GM12878 (cell line): ENCODE measurements around the gene PHLDA2. TPM values are rescaled to one million over a fixed set of nuclear protein-coding genes. Genes with fewer than 3 reads are reported as not detected.
A peak's percentile ranks its signal among the peaks of the same experiment; 100 is the strongest.

Experiments used
- ATF2 ChIP-seq: IDR thresholded peaks from 2 replicates; pipeline ENCODE4 v1.6.1; 2012; ENCODE audit warnings: low read length, inconsistent platforms
- BMI1 ChIP-seq: fragments of 450-650 bp; IDR thresholded peaks from 2 replicates; pipeline ENCODE4 v1.6.1; 2016; ENCODE audit warnings: mild to moderate bottlenecking, moderate library complexity, borderline replicate concordance
- CEBPB ChIP-seq, 2 experiments: fragments of 150-350 bp in 1 of 2; IDR thresholded peaks; 2 replicates each; pipeline ENCODE4 v1.6.1; 2012 to 2014; ENCODE audit warnings: low read depth in 2 of 2, low read length in 2 of 2, borderline replicate concordance in 1 of 2, inconsistent platforms in 1 of 2
- CHD4 ChIP-seq: fragments of 200-600 bp; sonication (generic); IDR thresholded peaks from 2 replicates; pipeline ENCODE4 v1.6.1; 2016; ENCODE audit warnings: mild to moderate bottlenecking
- E4F1 ChIP-seq: fragments of 450-650 bp; IDR thresholded peaks from 2 replicates; pipeline ENCODE4 v1.6.1; 2018; ENCODE audit warnings: borderline replicate concordance, mild to moderate bottlenecking; ENCODE audit not compliant: partially characterized antibody
- HDAC2 ChIP-seq: fragments of 200-600 bp; sonication (generic); IDR thresholded peaks from 2 replicates; pipeline ENCODE4 v1.6.1; 2017
- HSF1 ChIP-seq: fragments of 150-350 bp; IDR thresholded peaks from 2 replicates; pipeline ENCODE4 v1.6.1; 2014; ENCODE audit warnings: mild to moderate bottlenecking, low read depth, low read length
- IRF4 ChIP-seq: IDR thresholded peaks from 2 replicates; pipeline ENCODE4 v1.6.1; 2011; ENCODE audit warnings: low read depth, low read length
- LARP7 ChIP-seq: fragments of 450-650 bp; IDR thresholded peaks from 2 replicates; pipeline ENCODE4 v1.6.1; 2017; ENCODE audit warnings: mild to moderate bottlenecking
- MLLT1 ChIP-seq: fragments of 450-650 bp; IDR thresholded peaks from 2 replicates; pipeline ENCODE4 v1.6.1; 2016; ENCODE audit warnings: mild to moderate bottlenecking
- MTA2 ChIP-seq: fragments of 450-650 bp; IDR thresholded peaks from 2 replicates; pipeline ENCODE4 v1.6.1; 2016; ENCODE audit warnings: low read depth, mild to moderate bottlenecking, moderate library complexity
- MYC ChIP-seq: IDR thresholded peaks from 2 replicates; pipeline ENCODE4 v1.6.1; 2011; ENCODE audit warnings: mild to moderate bottlenecking, low read length, moderate library complexity, inconsistent platforms; ENCODE audit not compliant: insufficient read depth, insufficient replicate concordance, insufficient read length, severe bottlenecking
- NFYB ChIP-seq: IDR thresholded peaks from 2 replicates; pipeline ENCODE4 v1.6.1; 2011; ENCODE audit warnings: low read depth, mild to moderate bottlenecking, low read length, improper control_type of control experiment, moderate library complexity; ENCODE audit not compliant: insufficient read depth
- NR2C2 ChIP-seq: IDR thresholded peaks from 2 replicates; pipeline ENCODE4 v1.6.1; 2011; ENCODE audit warnings: borderline replicate concordance, low read depth; ENCODE audit not compliant: control insufficient read depth, insufficient read length
- NR2F1 ChIP-seq: fragments of 450-650 bp; conservative IDR thresholded peaks from 2 replicates; pipeline ENCODE4 v1.6.1; 2017; ENCODE audit warnings: mild to moderate bottlenecking
- PAX8 ChIP-seq: fragments of 450-650 bp; IDR thresholded peaks from 2 replicates; pipeline ENCODE4 v1.6.1; 2017; ENCODE audit warnings: mild to moderate bottlenecking, moderate library complexity
- POU2F2 ChIP-seq: IDR thresholded peaks from 3 replicates; pipeline ENCODE4 v1.6.1; 2011; ENCODE audit warnings: low read depth, mild to moderate bottlenecking, low read length, borderline replicate concordance
- RELA ChIP-seq: fragments of 450-650 bp; IDR thresholded peaks from 2 replicates; pipeline ENCODE4 v1.8.0; 2014; ENCODE audit warnings: borderline replicate concordance; ENCODE audit not compliant: partially characterized antibody
- SP1 ChIP-seq: IDR thresholded peaks from one replicate; pipeline ENCODE4 v1.6.1; 2011; ENCODE audit warnings: low read depth, low read length
- SPI1 ChIP-seq: IDR thresholded peaks from 2 replicates; pipeline ENCODE4 v1.6.1; 2011; ENCODE audit warnings: low read depth, mild to moderate bottlenecking, low read length, moderate library complexity, borderline replicate concordance; ENCODE audit not compliant: insufficient read depth
- STAT1 ChIP-seq: fragments of 450-650 bp; conservative IDR thresholded peaks from 2 replicates; pipeline ENCODE4 v1.6.1; 2014; ENCODE audit warnings: antibody characterized with exemption, mild to moderate bottlenecking
- YY1 ChIP-seq: IDR thresholded peaks from 2 replicates; pipeline ENCODE4 v1.6.1; 2011; ENCODE audit warnings: low read depth, mild to moderate bottlenecking, low read length
- ZNF207 ChIP-seq: fragments of 450-650 bp; IDR thresholded peaks from 2 replicates; pipeline ENCODE4 v1.6.1; 2014; ENCODE audit warnings: antibody characterized with exemption, mild to moderate bottlenecking, borderline replicate concordance
- ZNF622 ChIP-seq: fragments of 450-650 bp; IDR thresholded peaks from 2 replicates; pipeline ENCODE4 v1.6.1; 2017; ENCODE audit warnings: mild to moderate bottlenecking, inconsistent platforms
- polyA plus RNA-seq, 11 experiments: library from polyadenylated mRNA; depleted of rRNA in 4 of 11; unstranded in 6 of 11; stranded (reverse) in 5 of 11; fragments of >200 nt; fragmentation: Nextera tagmentation in 4 of 11; fragmentation: Illumina TruSeq in 1 of 11; extraction: Ambion mirVana in 4 of 11; extraction: Trizol in 1 of 11; gene quantifications; 1 replicate in 1 of 11; 2 replicates in 10 of 11; pipeline versions ENCODE4 v1.2.1 to v1.2.3, GENCODE V29; 2011 to 2016; ENCODE audit warnings: inconsistent platforms in 2 of 11, missing spikeins in 2 of 11, low read depth in 1 of 11
- total RNA-seq, 4 experiments: library from RNA; depleted of rRNA in 3 of 4; stranded (reverse); fragments of >200 nt in 3 of 4; fragmentation: Illumina TruSeq in 1 of 4; extraction: Trizol in 1 of 4; gene quantifications; 2 replicates each; pipeline versions ENCODE4 v1.2.1 to v1.2.3, GENCODE V29; 2013 to 2021

The PHLDA2 gene
- total and polyA plus RNA-seq, 10 of the 15 experiments (the other 5 are each of a cell fraction or from before 2014, with no cell fraction given) = 0.15 to 0.49 (median 0.16) TPM; not detected in 7

GRCh38 chr11:2888266-2888968 is 40.8 kb downstream of the PHLDA2 start (continued):
- TF ChIP-seq NR2F1 (no peak), NFYB (no peak), HDAC2 (no peak), PAX8 (no peak), ZNF622 (no peak), POU2F2 (no peak), E4F1 (no peak), CHD4 (no peak), MYC (no peak), ATF2 (no peak), RELA (peak; percentile 39), STAT1 (no peak; the same call in 1 of the 2 replicates), SP1 (peak; percentile 10), SPI1 (no peak), MTA2 (no peak), MLLT1 (no peak), IRF4 (no peak), ZNF207 (0 out of 2 replicates have a peak, but pooled peaks have one; percentile 27), NR2C2 (no peak), YY1 (peak; percentile 76), CEBPB (IDR thresholded peaks at IDR 0.05; ENCODE audit: borderline replicate concordance in 1 of 2, low read depth in 2 of 2, low read length in 2 of 2) (no peak), LARP7 (no peak; the same call in 1 of the 2 replicates), BMI1 (no peak), HSF1 (no peak)
